ENCODE measurements around the gene CPA1.

CPA1 gene

DNA sequence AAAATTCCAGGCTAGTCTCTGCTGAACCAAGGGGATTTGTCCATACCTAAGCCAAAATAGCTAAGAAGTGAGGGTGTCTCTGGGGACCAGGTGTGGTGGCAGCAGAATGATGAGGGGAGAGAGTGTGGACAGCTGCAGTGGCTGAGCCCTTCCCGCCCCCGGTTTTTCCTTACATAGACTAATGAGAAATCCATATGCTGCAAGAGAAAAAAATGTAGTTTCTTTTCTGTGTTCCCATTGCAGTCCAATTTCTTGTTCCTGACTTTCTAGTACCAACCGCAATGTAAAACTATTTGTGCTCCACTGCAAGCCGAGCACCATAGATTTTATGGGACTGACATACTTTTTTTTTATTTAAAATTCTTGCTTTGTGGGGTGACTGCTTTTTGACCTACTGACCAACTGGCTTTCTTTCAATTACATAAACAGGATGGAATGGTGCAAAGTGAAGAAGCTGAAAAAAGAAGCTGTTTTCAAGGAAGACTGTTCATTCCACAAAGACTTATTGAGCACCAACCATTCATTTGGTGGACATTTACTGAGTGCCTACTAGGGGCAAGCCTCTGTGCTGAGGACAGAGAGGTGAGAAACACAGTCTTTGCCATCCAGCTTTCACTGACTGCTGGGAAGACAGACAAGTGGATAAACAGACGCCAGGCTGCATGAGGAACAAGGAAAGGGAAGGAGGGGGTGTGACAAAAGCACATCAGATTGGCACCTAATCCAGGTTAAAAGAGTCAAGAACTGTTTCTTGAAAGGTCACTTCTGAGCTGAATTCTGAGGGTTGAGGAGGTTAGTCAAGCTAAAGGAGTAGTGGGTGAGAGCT, 50.8 kb downstream of the CPA1 start:
- DNase-seq = no peak

GRCh38 chr7:130432886-130433285, 52.6 kb downstream of the CPA1 start:
- DNase-seq = no peak

- no peak for DNase-seq
Observed at GRCh38 chr7:130433301-130433700, 53.0 kb downstream of the CPA1 start.

- DNase-seq = no peak
Observed at GRCh38 chr7:130435311-130435854, 55.1 kb downstream of the CPA1 start.

DNA sequence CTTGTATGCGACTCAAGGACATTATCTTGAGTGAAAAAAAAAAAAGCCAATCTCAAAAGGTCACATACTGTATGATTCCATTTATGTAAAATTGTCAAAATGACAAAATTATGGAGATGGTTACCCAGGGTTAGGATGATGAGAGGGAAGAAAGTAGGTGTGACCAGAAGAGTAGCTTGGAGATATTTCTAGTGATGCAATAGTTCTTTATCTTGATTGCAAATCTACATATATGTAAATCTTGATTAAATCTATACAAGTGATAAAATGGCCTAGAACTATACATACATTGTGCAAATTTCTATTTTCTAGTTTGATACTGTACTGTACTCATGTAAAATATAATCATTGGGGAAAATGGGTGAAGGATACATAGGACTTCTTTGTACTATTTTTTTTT, 56.0 kb downstream of the CPA1 start:
- DNase-seq = no peak

Data from activated T-cell treated with anti-CD3 and anti-CD28 coated beads, Interleukin-2, amount 50 U/mL, for 1 hour (primary cell).